ENCODE data around the gene SERINC5.
"Not testable (repeated sequence)": the region's sequence is repeated elsewhere in the genome, so short reads cannot be mapped to it uniquely, and the experiment has no call there.

Gene SERINC5

DNA sequence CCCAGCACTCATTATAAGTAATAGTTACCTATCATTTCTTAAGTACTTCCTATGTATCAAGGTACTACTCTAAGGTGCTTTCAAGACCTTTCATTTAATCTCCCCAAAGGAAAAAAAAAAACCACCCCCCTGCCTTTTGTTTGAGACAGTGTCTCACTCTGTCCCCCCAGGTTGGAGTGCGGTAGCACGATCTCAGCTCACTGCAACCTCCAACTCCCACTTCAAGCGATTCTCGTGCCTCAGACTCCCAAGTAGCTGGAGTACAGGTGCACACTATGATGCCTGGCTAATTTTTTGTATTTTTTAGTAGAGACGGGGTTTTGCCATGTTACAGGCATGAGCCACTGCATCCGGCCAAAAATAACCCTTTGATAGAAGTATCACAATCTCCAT lies 29.9 kb downstream of the SERINC5 start:
- DNase-seq, result no peak

DNA sequence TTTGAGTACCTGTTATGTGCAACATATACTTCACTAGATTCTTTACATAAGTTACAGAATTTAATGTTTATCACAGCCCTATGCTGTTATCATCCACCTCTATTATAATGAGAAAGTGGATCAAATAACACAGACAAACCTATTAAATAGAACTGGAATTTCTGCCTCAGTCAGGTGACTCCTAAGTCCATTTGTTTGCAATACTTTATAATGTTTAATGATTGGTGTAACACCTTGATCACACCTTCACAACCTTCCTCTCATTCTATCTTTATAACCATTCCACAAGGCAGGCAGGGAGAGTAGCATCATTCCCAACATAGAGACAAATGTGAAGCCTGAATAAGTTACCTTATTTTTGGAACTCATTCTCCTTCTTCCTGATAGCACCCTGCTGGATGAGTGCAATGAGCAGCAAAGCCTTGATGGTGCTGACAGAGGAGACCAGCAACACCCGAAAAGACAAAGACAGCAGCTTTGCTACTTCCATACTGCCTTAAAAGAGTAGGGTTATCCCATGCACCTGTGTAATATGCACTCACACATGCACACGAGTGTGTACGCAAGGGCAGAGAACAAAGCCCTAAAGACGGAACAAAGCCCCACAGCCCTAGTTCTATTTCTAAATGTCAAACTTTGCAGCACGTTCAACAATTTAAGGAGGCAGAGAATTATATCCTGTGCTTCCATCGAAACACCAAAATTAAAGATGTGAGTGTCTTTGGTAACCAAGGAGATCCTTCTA lies 30.5 kb downstream of the SERINC5 start:
- no peak for DNase-seq

DNA sequence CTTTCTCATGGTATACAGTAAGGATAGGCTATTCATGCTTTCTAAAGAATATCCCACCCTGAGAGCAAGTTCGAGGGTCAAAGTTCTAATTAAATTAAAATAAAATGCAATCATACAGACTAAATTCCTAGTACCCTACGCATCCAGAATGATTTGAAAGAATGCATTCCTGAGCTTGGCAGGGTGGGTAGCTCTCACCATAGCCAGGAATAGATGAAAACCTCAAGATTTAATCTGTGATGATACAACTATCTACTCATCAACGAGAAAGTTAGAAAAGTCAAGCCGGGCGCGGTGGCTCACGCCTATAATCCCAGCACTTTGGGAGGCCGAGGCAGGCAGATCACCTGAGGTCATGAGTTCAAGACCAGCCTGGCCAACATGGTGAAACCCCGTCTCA lies 32.3 kb downstream of the SERINC5 start:
- DNase-seq, result no peak

DNA sequence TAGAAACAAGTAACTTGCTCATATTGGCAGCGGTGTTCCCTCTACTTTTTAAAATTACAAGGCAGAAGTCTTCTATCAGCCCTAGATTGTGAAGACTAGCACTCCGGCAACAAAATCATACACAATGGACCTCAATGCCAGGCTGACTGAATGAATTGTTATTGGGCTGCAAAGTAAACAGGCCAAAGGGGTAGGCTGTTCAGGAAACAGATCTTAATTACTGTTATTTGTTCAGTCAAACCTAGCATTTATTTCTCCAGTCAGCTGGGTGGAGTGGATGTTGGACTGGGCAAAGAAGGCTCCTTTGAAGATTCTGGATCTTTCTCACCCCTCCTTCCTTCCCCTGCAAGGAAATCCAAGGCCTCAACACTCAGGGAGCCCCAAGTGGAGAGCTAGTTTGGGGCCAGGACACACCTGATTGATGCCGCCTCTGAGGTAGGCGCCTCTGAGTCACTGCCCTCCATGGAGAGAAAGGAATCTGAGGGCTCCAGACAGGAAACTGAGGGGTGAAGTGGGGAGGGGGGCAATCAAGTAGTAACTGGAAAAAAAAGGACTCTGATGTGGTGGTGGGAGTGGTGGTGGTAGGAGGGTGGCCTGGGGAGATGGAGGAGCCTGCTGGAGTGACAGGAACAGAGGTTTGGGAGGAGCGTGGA lies 35.5 kb downstream of the SERINC5 start:
- no peak for DNase-seq

DNA sequence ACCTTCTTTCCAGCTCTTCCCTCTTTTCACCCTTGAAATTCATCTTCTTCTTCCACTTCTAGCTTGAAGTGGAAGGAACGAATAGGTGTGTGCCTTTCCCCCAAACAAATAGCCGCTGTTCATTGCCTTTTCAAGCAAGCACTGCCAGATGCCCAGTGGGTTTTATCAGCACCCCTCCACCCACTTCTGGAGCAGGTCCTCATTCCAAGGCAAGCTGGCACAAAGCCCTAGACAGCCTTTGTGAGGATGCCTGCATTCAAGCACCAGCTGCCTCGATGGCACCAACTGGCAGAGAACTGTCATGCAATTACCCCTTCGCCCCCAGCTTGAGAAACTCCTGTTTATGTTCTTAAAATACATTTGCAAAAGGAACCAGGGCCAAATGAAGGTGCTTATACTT lies 36.5 kb downstream of the SERINC5 start:
- DNase-seq, result no peak

DNA sequence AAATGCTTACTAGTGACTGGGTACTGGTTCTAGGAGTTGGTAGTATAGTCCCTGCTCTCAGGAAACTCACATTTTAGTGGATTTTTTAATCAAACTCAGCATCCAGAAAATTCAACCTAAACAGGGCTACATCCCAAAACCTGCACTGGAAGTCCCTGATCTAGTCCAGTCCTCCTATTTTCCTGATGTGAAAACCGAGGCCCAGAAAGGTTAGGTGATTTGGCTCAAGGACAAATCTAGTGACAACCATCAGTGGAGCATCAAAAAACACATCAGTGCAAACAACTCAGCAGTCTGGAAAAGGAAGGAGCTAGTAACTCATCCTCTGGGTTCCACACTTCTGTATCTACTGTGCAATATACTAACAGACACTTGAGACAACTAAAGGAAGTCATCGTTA lies 38.2 kb downstream of the SERINC5 start:
- DNase-seq, result no peak

DNA sequence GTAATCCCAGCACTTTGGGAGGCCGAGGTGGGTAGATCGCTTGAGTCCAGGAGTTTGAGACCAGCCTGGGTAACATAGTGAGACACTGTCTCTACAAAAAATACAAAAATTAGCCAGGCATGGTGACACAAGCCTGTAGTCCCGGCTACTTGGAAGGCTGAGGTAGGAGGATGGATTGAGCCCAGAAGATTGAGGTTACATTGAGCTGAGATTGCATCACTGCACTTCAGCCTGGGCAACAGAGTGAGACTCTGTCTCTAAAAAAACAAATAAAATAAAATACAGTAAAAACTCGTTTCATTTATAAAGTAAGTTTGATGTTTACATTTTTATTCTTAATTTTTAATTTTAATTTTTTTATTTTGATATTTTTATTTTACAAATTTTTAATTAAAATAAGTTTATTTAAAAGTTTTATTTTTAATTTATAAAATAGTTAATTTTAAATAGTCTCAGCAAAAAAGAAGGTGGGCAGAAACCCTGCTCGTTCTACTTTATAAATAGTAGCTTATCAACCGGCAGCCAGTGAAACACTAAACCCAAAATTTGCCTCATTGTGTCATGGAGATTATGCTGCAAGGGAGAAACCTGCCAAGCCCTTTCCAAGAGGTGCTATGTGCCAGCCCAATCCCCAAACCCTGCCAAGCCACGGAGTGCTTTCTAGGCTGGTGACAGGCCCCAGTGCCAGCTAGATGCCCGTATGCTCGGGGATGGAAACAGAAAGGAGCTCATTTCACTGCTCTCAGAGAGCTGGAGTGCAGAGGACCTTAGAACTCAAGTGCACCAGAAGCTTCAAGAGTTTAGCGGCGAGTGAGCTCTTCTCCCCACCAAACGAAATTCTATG lies 38.9 kb downstream of the SERINC5 start:
- peak; percentile 55 for DNase-seq

DNA sequence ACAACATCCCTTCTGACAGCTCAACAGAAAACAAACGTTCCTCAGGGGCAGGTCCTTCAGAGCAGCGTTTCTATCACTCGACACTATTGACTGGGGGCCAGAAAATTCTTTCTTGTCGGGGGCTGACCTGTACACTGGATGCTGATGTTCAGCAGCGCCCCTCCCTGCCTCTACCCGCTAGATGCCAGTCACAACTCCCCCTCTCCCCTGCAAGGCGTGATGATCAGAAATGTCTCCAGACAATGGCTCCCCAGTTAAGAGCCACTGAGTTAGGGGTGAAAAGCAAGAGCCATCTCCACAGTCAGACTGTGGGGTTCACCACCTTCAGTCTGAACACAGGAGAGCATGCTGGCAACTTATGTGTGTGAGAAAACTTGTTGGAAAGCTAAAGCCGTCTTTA lies 39.8 kb downstream of the SERINC5 start:
- DNase-seq, result no peak

DNA sequence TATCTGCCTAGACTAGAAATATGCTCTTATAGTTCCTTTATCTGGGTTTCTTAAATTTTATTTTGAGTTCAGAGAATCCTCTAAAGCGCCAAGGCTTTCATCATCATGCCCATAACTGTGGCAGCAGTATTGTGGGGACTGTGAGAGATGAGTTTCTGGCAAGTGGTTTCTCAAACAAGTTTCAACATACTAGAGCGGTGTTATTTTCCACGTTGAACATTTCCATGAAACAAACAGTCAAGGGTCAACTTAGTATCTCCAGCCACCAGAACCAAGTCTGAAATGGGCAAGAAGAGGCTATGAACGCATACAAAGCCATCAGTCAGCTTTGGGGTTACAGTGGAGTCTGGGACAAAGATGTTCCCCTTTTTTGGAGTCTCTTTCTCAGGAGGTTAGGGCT lies 40.3 kb downstream of the SERINC5 start:
- DNase-seq, result no peak

DNA sequence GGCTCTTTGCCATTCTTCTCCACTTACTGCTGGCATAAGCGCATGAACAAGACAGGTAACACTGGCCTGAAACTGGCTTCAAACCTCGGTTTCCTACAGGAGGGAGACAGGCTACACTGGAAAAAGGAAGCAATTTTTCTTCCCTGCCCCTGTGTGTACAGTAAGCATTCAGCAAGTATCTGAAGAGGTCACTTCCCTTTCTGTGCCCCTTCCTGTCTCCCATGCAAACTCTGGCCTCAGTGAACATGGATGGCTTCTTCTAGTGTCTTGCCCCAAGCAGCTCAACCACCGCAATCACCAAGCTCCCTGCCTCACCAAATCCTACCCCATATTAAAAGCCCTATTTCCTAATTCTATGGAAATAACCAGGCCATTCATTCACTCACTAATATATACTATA lies 42.4 kb downstream of the SERINC5 start:
- DNase-seq, result no peak

DNA sequence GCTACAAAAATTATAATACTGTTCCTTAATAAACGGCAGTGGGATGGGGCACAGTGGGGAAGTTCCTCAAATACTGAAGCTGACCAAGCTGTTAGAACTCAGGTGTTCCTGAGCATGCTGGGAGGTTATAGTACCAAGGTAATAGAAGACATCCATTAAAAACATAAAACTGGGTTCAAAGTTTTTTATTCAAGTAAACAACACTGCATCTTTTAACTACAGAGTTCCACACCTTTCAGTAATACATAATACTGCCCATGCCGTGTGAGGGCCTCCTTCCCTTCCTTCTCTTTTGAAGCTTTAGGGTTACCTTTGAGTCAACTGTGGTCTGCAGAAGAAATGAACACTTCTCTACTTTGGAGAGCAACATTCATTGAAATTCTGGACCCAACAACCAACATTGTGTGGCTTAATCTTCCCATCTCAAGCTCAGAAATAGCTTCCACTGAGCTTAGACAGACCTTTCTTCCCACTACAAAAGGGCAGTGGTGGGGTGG lies 43.6 kb downstream of the SERINC5 start:
- DNase-seq, result no peak

DNA sequence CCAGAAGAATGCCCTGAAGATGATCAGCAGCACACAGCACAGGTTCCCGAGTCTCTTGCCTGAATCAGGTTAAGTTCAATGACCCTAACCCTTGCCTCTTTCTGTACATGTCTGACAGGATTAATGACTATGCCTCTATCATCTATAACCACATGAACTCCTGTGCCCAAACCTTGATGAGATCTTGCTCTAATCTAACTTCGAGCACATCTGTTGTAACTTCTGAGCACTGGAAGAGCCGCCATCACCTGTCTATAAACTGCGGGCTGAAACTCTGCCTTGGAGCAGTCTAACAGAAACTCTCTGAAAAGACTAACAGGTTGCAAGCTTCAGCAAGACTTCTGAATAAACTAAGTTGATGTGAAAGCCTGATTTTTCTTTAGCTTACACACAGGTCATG lies 44.5 kb downstream of the SERINC5 start:
- DNase-seq, result no peak

DNA sequence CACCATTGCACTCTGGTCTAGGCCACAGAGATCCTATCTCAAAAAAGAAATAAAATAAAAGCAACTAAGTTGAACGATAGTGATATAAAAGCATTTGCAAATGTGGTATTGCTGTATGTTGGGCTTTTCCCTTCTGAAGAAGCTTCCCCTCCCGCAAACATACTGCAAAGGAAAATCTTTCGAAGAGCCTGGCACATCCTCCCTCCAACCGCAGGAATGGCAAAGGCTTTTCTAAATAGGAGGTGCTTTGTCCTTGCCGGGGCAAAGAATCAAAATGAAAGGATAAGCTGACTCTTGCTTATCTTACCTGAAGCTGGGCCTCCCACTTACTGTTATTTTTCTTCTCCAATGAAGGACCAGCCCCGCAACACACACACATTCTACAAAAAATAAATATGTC lies 45.8 kb downstream of the SERINC5 start:
- no peak for DNase-seq

DNA sequence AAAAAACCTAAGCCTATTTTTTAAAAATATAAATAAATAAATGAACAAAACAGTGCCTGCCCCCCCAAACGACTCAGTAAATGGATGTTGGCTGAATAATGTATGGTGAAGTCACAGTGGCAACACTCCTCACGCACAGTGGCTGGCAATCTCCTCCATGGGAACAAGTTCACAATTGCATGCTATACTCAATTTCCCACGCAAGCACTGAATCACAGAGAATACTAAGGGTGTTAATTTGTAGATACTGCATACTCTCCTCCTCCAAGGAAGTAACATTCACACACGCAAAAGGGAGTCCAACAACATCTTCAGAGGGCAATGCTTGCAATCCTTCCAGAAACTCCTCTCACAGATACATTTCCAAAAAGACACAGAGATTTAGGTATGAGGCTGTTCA lies 47.5 kb downstream of the SERINC5 start:
- no peak for DNase-seq

DNA sequence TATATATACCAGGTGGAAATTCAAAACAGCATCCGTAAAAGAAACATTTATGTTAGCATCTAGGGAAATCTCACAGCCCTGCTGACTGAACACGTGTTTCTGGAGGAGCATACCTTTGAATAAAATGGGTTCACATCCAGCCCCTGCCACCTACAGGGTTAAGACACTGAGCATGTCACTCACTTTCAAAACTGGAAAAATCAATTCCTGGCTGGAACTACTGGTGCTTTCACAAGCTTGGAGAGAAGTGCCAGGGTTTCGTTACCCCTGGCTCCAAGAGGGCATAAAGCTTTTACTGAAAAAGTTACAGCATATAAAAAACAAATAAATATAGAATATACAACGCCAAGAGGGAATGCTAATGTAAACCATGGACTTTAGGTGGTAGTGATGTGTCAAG lies 48.0 kb downstream of the SERINC5 start:
- DNase-seq, result no peak

DNA sequence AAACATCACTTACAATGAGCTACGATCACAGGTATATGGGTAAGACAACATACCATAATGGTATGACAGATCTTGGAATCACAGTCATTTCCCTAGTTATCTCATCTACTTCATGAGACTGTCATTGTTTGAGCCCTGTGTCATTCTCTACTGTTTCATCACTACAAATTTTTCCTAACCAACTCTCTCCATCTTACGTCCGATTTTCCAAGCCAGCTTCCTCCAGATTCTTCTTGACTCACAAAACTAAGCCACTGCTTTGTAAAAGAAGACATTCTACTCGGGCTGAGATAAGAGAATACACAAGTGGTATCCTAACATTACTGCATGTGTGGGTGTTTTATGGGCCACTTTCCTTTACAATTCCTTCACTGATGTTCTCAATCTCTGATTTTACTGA lies 49.6 kb downstream of the SERINC5 start:
- no peak for DNase-seq

DNA sequence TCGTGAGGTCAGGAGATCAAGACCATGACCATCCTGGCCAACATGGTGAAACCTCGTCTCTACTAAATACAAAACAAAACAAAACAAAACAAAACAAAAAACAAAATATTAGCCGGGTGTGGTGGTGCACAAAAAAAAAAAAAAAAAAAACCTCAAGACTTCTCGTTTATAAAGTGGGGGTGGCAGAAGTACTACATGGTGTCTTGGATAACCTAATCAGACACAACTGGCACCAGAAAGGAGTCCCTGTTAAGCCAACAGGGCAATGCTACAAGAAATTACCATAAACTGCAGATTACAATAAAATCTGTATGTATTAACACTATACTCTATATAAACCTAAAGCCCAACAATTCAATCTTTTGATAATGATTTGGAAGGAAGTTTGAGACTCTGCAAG lies 50.0 kb downstream of the SERINC5 start:
- DNase-seq, result no peak

DNA sequence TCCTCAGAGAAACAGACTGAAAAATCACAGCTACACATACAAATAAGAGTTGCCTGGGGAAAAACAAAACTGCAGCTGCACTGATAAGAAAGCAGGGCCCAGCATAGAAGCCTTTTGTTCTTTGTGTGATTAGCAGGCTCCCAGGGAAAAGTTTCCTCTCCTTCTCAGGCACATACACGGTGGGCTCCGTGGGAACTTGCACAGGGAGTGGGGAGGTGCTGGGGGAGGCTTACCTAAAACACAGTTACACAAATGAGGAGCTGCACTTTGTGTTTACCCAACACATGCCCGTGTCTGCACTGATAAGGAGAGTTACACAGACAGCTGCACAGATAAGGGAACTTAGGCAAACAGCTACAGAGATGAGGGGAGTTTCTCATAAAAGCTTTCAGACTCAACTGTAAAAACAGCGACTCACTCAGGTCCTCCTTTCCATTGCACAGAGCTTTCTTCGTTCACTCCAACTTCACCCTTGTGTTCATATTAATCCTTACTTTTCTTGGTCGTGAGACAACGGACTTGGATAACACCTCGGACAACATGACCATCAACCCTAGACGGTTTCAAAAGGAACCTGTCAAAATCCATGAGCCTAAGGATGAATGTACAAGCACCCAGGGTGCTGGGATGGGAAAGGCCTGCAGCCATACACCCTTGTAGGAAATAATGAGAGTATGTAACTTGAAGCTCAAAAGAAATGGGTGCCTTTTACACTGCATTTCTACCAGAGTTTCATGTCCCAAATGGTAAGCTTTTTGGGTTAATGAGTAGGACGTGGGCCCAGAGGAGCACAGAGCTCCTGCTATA lies 50.8 kb downstream of the SERINC5 start:
- no peak for DNase-seq

DNA sequence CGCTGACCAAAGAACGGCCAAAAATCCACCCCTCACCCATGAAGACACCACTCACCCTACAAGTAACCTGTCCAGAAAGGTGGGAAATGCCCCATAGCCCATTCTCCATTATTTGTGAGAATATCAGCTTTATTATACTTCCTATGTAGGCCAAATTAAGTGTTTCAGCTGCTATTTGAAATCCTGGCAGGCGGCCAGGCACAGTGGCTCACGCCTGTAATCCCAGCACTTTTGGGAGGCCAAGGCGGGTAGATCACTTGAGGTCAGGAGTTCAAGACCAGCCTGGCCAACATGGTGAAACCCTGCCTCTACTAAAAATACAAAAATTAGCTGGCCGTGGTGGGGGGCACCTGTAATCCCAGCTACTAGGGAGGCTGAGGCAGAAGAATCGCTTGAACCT lies 54.1 kb downstream of the SERINC5 start:
- DNase-seq, result not testable (repeated sequence)

DNA sequence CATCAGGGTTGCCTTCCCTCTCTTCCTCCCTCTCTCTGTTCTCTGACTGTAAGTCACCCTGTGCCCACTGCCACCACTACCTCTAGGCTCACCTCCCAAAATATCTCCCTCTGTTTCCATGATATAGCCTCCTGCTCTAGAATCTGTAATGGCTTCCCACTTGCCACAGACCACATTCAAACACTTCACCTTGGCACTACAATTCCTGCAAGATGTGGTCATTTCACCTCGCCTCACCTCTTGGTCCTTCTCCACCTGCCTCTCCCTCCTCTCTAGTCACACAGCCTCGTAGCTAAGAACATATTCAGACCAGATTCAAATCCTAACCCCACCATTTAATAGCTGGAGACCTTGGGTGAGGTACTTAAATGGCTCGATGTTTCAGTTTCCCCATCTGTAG lies 56.9 kb downstream of the SERINC5 start:
- DNase-seq, result no peak

DNA sequence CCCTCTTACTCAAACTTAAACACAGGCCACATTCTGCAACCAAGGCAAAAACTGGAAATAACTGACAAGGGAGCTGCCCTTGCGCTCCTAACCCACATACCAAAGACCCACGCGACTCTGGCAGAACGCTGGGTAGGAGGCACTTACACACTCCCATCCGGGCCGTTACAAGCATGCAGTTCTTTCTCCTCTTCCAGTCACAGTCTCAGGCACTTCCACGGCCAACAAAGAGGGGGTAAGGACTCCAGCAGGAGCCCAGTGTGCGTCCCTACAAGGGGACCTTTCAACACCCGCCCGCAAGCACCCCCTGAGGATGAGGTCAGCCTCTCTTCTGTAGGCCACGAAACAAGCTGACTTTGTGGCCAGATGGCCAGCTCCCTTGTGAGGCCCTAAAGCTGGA lies 57.4 kb downstream of the SERINC5 start:
- no peak for DNase-seq

DNA sequence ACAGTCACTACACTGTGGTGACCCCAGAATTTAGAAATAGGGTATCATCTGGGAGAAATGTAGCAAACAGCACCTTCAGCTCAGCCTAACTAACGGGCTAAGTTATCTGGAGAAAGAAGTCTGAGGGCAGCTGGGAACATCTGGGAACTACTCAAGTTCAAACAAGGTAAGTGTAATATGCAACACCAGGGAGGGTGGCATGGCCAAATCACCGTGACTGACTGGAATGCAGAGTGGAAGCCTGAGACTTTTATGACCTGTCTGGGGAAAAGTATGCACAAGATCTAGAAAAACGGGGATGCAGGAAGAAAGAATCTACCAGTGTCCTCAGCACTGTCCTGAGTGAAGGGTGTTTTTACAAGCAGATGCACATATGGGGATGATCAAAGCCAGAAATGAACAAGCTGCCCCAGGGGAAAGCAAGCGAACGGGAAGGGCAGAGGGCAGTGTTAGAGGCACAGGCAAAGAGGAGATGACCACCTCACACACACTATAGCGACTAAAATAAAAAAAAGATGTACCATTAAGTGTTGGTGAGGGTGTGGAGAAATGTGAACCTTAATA lies 59.9 kb downstream of the SERINC5 start:
- no peak for DNase-seq

DNA sequence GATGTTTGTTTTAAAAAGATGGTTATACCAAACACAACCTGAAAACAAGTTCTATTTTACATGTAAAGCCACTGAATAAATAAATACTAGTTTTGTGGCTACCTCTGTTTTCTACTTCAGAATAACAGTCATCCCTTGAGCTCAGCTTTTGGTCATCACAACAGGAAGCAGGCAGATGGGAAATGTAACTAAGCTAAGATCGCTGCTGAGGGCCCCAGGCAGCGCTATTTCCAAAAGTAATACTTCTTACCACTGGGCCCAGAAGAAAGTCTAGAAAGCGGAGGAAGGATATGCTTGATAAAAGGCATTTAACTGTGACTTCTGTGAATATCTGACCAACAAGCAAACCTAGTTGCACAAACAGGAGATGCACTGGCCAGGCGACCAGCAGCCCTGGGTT lies 61.4 kb downstream of the SERINC5 start:
- DNase-seq, result no peak

All from NCI-H1436 (cell line).